NK-92 (cell line): ENCODE measurements around the gene LMTK2.

Experiments used
- DNase-seq: peaks from one replicate; lab custom pipeline; 2025; ENCODE audit not compliant: unreplicated experiment; lab: John Stamatoyannopoulos, UW

Gene LMTK2

DNA sequence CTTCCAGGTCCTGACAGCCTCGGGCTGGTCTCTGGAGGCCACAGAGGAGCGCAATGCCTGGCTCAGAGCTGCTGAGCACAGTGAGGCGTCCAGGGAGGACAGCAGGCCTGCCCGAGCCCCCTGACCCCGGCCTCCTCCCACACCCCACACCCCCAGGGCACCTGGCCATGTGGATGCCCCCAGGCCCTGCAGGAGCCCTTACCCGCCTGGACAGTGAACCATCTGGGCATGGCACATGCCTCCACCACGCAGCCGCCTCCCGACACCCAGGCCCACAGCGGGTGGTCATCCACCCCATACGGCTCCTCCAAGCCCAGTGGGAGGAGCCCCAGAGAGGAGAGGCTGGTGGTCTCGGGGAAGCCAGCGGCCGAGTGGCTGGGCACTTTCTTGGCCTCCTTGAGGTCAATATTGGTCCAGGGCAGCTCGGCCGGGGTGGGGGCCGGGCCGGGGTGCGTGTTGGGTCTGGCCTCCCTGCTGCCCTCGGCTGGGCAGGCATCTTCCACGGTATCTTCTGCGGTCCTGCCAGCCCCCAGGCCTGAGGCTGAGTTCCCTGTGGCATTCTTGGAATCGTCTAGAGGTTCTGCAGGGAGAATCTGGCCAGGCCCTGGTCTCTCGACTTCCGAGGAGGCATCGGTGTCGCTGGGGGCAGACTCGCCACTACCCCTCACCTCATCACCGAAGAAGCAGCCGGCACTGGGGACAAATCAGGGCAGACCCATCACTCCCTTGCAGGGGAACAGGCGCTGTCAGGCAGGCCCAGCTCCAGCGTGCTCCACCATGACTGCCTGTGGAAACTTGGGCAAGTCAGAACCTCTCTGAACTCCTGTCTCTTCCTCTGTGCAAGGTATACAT, 126.8 kb downstream of the LMTK2 start:
- DNase-seq: no peak

- no peak for DNase-seq
These were observed 127.9 kb downstream of the LMTK2 start for GRCh38 chr7:98234429-98235147.

- DNase-seq: no peak
These were observed 129.2 kb downstream of the LMTK2 start for GRCh38 chr7:98235901-98236300.

GRCh38 chr7:98236355-98237185, 129.9 kb downstream of the LMTK2 start:
- DNase-seq: no peak

- no peak for DNase-seq
These were observed 131.4 kb downstream of the LMTK2 start for GRCh38 chr7:98238076-98238475.

DNA sequence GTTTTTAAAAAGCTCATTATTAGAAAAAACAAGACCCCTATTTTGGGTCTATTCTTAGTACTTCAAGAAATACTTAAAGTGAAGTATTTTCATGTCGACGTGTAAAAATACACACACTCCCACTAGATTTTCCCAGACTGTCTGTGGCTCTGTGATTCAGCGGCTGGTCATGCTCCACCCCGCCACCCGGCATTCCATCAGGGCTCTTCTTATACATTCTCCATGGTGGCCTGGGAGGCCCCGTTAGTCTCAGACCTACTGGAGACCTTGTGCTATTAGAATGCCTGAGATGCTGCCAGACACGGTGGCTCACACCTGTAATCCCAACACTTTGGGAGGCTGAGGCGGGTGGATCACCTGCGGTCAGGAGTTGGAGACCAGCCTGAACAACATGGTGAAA, 132.3 kb downstream of the LMTK2 start:
- DNase-seq: no peak

DNA sequence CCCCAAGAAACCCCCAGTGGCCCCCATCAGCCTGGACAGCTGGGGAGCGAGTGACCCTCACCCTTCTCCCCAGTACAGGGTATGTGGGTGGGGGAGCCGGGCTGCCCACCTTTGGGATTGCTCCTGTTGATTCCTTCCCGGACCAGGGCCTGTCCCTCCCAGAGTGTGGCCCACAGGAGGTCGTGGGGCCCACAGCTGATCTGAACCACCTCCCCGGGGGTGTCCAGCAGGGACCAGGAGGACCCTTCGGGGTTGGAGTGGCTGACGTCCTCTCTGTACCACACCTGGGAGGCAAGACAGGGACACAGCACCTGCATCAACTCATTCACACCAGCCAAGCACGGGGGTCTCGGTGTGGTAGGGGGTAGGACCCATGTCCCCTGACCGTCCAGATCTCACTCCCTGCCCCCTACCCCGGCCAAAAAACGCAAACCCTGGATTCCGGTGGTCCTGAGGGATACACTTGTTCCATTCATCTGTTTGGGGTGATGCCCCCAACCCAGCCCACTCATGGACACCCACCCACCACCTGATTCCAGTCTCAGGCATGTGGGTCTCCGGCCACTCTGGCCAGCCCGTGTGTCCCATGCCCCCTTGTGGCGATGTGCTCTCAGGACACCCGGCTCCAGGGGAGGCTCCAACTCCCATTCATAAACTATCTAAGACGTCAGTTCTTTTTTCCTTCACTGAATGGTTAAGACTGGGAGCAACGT, 134.5 kb downstream of the LMTK2 start:
- DNase-seq: no peak

- DNase-seq: no peak
These were observed 135.1 kb downstream of the LMTK2 start for GRCh38 chr7:98241674-98242241.

GRCh38 chr7:98242342-98242741, 135.7 kb downstream of the LMTK2 start:
- DNase-seq: no peak

GRCh38 chr7:98242934-98243333, 136.3 kb downstream of the LMTK2 start:
- DNase-seq: no peak

DNA sequence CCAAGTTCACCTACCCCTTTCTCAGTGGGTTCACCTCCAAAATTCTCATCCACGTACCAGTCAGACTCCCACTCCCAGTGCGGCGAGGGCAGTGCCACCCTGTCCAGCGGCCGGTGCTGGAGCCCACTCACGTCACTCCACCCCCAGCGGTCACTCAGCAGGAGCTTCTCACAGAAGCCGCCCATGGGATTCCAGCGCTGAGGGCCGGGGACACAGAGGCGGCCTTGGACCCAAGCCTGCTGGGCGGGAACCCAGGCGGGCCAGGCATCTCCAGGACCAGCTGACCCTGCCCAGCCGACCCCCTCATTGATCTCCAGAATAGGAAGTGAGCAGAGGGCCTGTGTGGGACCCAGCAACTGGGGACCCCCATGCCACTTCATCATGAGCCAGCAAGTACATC, 138.2 kb downstream of the LMTK2 start:
- no peak for DNase-seq

DNA sequence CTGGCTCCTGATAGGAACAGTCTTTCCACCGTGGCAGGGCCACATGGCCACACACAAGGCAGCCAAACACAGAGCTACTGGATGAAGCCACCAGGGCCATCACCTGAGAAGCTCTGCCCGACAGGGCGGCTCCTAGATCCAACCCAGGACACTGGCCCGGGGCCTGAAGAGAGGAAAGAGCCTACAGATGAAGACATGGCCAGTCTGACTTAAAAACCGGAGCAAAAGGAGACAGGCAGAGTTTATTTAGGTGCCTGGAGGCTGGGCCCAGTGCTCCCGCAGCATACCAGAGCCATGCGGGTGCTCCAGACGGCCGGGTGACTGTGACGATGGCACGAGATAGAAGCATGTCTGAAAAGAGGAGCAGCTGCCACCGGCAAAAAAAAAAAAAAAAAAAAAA, 141.5 kb downstream of the LMTK2 start:
- DNase-seq: no peak

GRCh38 chr7:98249106-98249505, 142.4 kb downstream of the LMTK2 start:
- DNase-seq: no peak

- no peak for DNase-seq
These were observed 144.1 kb downstream of the LMTK2 start for GRCh38 chr7:98250789-98251188.

DNA sequence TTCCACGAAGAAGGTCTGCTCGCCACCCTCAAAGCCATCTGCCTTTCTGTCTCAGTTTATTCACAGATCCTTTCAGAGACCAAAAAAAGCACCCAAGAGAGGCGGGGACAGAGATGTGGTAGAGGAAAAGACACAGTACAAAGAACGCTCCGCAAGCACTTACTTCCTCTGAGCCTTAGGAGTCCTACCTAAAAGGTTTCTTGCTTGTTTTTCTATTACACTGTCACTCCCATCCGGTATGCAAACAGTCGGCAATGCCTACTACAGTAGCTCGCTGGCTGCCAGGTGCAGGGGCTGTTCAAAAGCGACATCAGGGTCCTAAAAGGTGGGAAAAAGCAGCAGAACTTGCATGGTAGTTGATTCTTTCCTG, 144.6 kb downstream of the LMTK2 start:
- DNase-seq: no peak

GRCh38 chr7:98251601-98252424, 145.2 kb downstream of the LMTK2 start, which contains the start of gene TECPR1:
Gene TECPR1, minus strand, starts transcription at chr7:98252232. Its CDS starts 6,086 bp downstream, at chr7:98246146.
- DNase-seq: peak; percentile 31

- no peak for DNase-seq
These were observed 145.9 kb downstream of the LMTK2 start for GRCh38 chr7:98252425-98253054.

- no peak for DNase-seq
These were observed 147.9 kb downstream of the LMTK2 start for GRCh38 chr7:98254516-98254915.

GRCh38 chr7:98254951-98255610, 148.4 kb downstream of the LMTK2 start:
- no peak for DNase-seq
